NB4 (cell line): ENCODE results near the gene AUTS2.

Source experiments
- MAX ChIP-seq: IDR thresholded peaks from 2 replicates; pipeline ENCODE4 v1.6.1; 2011; ENCODE audit warnings: low read depth, low read length
- POLR2A ChIP-seq: IDR thresholded peaks from 2 replicates; pipeline ENCODE4 v1.6.1; 2011; ENCODE audit warnings: mild to moderate bottlenecking; ENCODE audit not compliant: insufficient read length; ENCODE audit errors: extremely low read depth
- TF ChIP-seq, protein P1 (sequence below): IDR thresholded peaks from one replicate; pipeline ENCODE4 v1.5.1; 2012; ENCODE audit warnings: low read depth, low read length

- TF ChIP-seq, protein P1, sequence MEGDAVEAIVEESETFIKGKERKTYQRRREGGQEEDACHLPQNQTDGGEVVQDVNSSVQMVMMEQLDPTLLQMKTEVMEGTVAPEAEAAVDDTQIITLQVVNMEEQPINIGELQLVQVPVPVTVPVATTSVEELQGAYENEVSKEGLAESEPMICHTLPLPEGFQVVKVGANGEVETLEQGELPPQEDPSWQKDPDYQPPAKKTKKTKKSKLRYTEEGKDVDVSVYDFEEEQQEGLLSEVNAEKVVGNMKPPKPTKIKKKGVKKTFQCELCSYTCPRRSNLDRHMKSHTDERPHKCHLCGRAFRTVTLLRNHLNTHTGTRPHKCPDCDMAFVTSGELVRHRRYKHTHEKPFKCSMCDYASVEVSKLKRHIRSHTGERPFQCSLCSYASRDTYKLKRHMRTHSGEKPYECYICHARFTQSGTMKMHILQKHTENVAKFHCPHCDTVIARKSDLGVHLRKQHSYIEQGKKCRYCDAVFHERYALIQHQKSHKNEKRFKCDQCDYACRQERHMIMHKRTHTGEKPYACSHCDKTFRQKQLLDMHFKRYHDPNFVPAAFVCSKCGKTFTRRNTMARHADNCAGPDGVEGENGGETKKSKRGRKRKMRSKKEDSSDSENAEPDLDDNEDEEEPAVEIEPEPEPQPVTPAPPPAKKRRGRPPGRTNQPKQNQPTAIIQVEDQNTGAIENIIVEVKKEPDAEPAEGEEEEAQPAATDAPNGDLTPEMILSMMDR: no peak
- TF ChIP-seq POLR2A (no peak), MAX (no peak)
These were observed 496.6 kb downstream of the AUTS2 start for GRCh38 chr7:70094831-70095230.
